Activated T-cell treated with anti-CD3 and anti-CD28 coated beads, Interleukin-2, amount 50 U/mL, for 24 hours (primary cell): ENCODE results near the gene CAMSAP1.
"Not testable (repeated sequence)": the region's sequence is repeated elsewhere in the genome, so short reads cannot be mapped to it uniquely, and the experiment has no call there.

Experiments used
- DNase-seq: peaks from one replicate; pipeline ENCODE4 v3.0.0-alpha.2; 2020
- H3K27ac Mint-ChIP-seq: 2 replicates; pipeline ENCODE4 v1.8.0; 2020; ENCODE audit warnings: mild to moderate bottlenecking, mixed read lengths
- H3K27me3 Mint-ChIP-seq: 2 replicates; pipeline ENCODE4 v1.8.0; 2020; ENCODE audit warnings: mixed read lengths
- H3K36me3 Mint-ChIP-seq: 2 replicates; pipeline ENCODE4 v1.8.0; 2020; ENCODE audit warnings: low read depth, mixed read lengths
- H3K4me1 Mint-ChIP-seq: 2 replicates; pipeline ENCODE4 v1.8.0; 2020; ENCODE audit warnings: low read depth, mixed read lengths
- H3K4me3 Mint-ChIP-seq: 2 replicates; pipeline ENCODE4 v1.8.0; 2020; ENCODE audit warnings: mild to moderate bottlenecking, moderate library complexity, mixed read lengths
- H3K9me3 Mint-ChIP-seq: 2 replicates; pipeline ENCODE4 v1.8.0; 2020; ENCODE audit warnings: mixed read lengths

CAMSAP1 gene

DNA sequence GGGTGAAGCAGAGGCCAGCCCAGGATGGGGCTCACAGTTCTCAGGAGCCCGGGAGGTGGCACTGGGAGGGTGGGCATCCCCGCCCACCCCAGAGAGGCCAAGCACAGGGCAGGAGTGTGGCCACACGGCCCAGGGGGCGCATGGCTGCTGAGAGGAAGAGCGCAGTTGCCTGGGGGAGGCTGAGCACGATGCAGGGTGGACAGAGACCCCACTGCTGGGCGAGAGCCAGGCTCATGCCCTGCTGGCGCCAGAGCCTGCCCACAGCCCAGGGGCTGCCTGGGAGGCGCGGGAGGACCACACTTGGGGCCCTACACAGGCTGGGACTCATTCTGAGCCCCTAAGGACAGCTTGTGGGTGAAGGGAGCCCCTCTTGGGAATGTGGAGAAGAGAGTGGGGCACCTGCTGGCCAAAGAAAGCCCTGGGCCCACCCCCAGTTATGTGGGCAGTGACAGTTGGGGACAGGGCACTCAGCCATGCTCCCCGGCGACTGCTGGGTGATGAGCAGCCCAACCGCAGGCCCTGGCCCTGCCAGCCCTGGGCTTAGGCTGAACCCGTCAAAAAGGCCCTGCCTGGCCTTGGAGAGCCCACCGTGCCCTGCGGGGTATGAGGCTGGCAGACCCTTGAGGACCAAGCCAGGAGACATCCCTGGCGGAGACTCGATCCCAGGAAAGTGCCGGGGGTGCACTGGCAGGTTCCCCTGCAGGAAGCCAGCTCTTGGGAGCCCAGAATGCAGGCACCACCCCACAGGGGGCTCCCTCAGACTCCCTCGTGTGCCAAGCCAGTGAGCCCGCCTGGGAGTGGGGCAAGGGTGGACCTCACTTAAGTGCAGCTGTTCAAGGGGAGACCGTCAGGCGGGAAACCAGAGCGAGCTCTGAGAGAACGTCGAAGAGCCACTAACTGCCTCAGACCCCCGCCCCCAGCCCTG, 21.6 kb upstream of the CAMSAP1 start:
- DNase-seq, result no peak
- no peaks in the 10 kb centered on the region for H3K27me3 Mint-ChIP-seq
- peaks cover 64% of the 10 kb centered on the region for H3K36me3 Mint-ChIP-seq
- peaks cover 5% of the 10 kb centered on the region for H3K9me3 Mint-ChIP-seq
- no peak overlapping the region for H3K4me3 Mint-ChIP-seq
- H3K4me1 Mint-ChIP-seq, result peaks cover 42% of the 10 kb centered on the region
- no peak overlapping the region for H3K27ac Mint-ChIP-seq

DNA sequence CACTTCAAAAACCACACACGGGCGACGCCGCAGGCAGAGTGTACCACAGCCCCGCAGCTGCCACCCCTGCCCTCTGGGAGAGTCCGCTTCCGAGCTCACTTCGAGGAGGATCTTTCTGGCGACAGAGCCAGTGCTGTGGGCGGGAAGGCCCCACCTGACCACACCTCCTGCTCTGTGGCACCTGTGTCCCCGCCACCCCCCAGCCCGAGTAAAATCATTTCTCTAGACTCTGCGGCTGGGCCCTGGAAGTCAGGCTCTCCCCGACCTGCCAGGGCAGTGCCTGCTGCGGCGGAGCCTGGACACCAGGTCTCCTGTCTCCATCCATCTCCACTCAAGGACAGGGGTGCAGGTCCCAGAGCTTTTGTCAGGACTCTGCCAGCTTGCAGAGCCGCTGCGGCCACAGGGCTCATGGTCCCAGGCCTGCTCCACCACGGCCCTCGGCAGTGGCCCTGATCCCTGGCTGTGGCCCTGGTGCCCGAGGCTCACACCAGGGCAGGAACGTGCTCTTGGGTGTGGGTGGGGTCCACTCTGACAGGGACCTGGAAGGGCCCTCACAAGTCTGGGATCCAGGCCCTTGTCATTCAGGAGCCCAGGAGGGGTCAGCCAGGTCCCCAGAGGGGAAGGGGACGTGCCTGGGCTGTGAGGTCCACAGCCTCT, 20.9 kb upstream of the CAMSAP1 start:
- peaks cover 42% of the 10 kb centered on the region for H3K4me1 Mint-ChIP-seq
- no peak overlapping the region for H3K4me3 Mint-ChIP-seq
- no peaks in the 10 kb centered on the region for H3K27me3 Mint-ChIP-seq
- DNase-seq, result no peak
- H3K36me3 Mint-ChIP-seq, result peaks cover 60% of the 10 kb centered on the region
- peaks cover 5% of the 10 kb centered on the region for H3K9me3 Mint-ChIP-seq
- no peak overlapping the region for H3K27ac Mint-ChIP-seq

DNA sequence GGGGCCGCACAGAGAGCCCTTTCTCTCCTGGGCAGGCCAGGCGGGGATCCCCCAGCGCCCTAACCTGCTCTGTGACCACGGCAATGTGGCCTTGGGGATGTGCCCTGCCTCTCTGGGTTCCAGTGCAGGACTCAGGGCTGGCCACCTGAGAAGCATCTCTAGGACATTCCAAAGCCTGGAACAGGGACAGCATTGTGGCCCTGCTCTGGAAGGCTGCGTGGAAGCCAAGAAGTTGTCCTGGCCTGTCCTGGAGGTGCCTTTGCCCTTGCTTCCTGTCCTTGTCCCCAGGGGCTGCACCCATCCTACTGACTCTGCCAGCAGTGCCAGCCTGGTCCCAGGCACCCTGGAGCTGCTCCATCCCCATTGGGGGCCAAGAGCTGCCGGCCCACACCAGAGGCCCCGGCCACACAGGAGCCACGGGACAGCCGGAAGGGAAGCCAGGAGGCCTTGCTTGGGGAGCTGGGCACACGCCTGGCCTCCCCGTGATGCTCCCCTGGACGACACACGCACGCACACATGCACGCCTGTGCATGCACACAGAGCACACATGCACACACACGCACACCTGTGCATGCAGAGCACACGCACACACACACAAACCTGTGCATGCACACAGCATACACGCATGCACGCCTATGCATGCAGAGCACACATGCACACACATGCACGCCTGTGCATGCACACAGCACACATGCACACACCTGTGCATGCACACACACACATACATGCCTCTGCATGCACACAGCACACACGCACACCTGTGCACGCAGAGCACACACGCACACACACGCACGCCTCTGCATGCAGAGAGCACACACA, 20.1 kb upstream of the CAMSAP1 start:
- no peak for DNase-seq
- Mint-ChIP-seq H3K27me3 (no peaks in the 10 kb centered on the region), H3K9me3 (peaks cover 5% of the 10 kb centered on the region), H3K4me1 (peaks cover 42% of the 10 kb centered on the region), H3K36me3 (peaks cover 52% of the 10 kb centered on the region), H3K27ac (no peak overlapping the region), H3K4me3 (no peak overlapping the region)

DNA sequence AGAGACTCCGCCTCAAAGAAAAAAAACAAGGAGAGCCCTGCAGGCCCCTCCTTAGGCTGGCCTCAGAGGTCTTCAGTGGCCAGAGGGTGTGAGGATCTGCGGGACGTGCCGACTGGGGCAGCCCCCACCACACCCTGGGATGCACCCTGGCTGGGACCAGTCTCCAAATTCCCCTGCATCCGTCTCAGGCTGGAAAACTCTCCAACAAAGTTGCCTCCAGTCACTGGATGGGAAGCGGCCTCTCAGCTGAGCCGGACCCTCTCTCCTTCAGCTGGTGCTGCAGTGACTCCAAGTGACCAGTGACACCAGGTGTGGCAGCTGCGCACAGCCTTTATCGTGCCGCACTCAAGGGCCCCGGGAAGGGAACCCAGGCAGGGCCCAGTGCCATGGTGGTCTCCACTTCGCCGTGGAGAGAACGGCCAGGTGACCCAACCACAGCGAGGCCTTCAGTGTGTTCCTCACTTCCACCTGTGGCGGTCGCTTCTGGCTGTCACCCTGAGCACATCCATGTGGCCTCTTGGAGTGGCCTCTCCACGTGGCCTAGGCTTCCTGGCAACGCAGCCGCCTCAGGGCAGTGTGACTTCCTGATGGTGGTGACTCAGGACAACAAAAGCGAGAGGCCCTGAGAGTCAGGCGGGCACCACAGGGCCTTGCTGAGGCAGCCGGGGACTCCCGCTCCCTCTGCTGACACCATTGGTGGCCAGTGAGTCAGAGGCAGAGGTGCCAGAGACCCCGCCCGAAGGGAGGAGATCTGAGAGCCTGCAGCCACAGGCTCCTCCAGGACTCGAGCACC, 19.3 kb upstream of the CAMSAP1 start:
- H3K27ac Mint-ChIP-seq, result peak overlapping the region; percentile 93
- H3K27me3 Mint-ChIP-seq, result no peaks in the 10 kb centered on the region
- H3K9me3 Mint-ChIP-seq, result peaks cover 5% of the 10 kb centered on the region
- H3K36me3 Mint-ChIP-seq, result peaks cover 46% of the 10 kb centered on the region
- peak; percentile 81 for DNase-seq
- peaks cover 42% of the 10 kb centered on the region for H3K4me1 Mint-ChIP-seq
- H3K4me3 Mint-ChIP-seq, result no peak overlapping the region

DNA sequence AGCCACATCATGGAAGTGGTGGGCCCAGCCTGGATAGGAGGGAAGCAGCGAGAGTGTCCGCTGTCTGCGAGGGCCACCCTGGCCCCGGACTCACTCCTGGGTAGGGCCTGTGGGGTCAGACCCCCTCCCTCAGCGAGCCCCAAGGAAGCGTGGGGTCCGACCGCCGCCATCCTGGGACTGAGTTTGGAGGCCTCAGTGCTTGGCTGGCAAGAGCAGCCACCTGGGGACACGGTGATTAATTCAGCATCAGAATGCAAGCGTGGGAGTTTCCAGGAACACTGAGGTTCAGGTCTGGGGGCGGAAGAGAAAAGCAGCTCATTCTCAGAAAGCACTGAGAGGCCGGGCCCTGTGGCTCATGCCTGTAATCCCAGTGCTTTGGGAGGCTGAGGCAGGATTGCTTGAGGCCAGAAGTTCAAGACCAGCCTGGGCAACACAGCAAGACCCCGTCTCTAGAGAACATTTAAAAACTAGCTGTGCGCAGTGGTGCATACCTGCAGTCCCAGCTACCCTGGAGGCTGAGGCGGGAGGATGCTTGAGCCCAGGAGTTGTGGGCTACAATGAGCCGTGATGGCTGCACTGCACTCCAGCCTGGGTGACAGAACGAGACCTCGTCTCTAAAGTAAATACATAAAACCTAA, 18.3 kb upstream of the CAMSAP1 start:
- Mint-ChIP-seq H3K4me1 (peaks cover 42% of the 10 kb centered on the region), H3K27ac (peak overlapping the region; percentile 93), H3K4me3 (peak overlapping the region; percentile 47), H3K27me3 (no peaks in the 10 kb centered on the region), H3K9me3 (peaks cover 5% of the 10 kb centered on the region), H3K36me3 (peaks cover 36% of the 10 kb centered on the region)
- peak; percentile 77 for DNase-seq

DNA sequence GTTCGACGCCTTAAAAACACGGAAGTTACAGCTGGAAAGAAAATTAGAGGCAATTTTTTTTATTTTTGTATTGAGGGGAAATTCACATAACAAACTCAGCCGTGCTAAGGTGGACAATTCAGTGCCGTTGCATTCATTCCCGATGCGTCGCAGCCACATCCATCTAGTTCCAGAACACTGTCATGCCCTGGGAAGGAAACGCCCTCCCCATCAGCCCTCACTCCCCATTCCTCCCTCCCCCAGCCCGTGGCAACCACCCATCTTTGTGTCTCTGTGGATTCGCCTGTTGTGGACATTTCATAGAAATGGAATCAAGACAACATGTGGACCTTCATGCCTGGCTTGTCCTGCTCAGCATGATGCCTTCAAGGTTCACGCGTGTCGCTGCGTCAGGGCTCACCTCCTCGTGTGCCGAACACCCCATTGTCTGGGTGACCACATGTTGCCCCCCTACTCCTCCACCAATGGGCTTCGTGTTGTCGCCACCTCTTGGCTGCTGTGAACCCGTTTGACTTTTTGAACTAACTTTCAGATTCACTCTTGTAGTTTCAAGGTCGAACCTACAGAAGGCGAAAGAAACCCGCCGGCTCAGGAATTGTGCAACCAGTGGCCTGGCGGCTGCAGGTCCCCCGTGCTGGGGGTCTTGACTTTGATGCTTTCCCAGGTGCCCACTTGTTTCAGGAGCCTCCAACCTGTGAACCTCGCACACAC, 17.4 kb upstream of the CAMSAP1 start:
- H3K27ac Mint-ChIP-seq, result peak overlapping the region; percentile 93

DNA sequence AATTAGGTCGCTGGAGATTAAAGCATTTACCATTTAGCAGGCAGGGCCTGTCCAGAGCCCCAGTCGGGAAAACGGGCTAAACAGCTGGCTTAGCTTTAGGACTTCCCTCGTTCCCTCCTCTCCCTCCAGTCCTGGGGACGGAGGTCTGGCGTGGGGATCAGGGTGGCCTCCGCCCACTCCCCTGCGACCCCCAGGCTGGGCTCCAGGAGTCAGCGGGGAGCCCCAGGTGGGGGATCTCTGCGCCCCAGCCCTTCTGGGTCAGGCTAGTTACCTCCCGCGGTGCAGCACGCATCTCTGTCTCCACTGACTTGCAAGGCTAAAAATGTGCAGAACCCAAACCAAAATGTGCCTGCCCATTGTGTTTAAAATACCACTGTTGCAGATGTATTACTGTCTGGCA, 16.2 kb upstream of the CAMSAP1 start:
- no peak overlapping the region for H3K27ac Mint-ChIP-seq
- no peak overlapping the region for H3K4me3 Mint-ChIP-seq
- H3K36me3 Mint-ChIP-seq, result peaks cover 39% of the 10 kb centered on the region
- peaks cover 42% of the 10 kb centered on the region for H3K4me1 Mint-ChIP-seq
- DNase-seq, result no peak
- peaks cover 12% of the 10 kb centered on the region for H3K9me3 Mint-ChIP-seq
- H3K27me3 Mint-ChIP-seq, result no peaks in the 10 kb centered on the region

More for the DNA sequence above, 17.4 kb upstream of the CAMSAP1 start:
- Mint-ChIP-seq H3K36me3 (peaks cover 31% of the 10 kb centered on the region), H3K4me3 (peak overlapping the region; percentile 47), H3K9me3 (peaks cover 5% of the 10 kb centered on the region), H3K4me1 (peaks cover 42% of the 10 kb centered on the region), H3K27me3 (no peaks in the 10 kb centered on the region)
- peak; percentile 59 for DNase-seq

DNA sequence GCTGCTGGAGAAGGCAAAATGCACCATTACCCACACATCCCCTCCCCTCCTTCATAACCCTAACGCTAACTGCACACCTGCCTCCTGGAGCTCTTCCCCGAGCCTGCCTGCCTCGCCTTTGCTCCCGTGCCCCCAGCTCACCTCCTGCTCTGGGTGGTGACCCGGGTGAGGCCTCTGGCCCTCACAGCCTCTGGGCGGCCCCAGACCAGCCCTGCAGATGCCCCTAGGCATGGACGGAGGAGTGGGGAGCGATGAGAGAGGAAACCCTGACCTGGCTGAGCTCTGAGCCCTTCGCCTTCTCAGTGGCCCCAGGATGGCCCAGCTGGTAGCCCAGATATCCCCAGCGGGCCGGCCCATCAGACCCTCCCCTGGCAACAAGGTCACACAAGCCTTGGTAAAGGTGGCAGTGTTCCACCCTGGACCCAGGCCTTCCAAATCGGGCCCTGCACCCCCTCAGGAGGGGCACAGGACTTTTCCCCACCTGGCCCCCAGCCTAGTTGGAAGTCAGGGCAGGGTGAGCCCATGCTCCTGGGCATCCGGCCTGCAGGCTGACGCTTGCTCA, 14.5 kb upstream of the CAMSAP1 start:
- no peak overlapping the region for H3K27ac Mint-ChIP-seq
- peaks cover 28% of the 10 kb centered on the region for H3K4me1 Mint-ChIP-seq
- H3K4me3 Mint-ChIP-seq, result no peak overlapping the region
- H3K9me3 Mint-ChIP-seq, result peaks cover 24% of the 10 kb centered on the region
- H3K36me3 Mint-ChIP-seq, result peaks cover 54% of the 10 kb centered on the region
- H3K27me3 Mint-ChIP-seq, result no peaks in the 10 kb centered on the region
- DNase-seq, result no peak

DNA sequence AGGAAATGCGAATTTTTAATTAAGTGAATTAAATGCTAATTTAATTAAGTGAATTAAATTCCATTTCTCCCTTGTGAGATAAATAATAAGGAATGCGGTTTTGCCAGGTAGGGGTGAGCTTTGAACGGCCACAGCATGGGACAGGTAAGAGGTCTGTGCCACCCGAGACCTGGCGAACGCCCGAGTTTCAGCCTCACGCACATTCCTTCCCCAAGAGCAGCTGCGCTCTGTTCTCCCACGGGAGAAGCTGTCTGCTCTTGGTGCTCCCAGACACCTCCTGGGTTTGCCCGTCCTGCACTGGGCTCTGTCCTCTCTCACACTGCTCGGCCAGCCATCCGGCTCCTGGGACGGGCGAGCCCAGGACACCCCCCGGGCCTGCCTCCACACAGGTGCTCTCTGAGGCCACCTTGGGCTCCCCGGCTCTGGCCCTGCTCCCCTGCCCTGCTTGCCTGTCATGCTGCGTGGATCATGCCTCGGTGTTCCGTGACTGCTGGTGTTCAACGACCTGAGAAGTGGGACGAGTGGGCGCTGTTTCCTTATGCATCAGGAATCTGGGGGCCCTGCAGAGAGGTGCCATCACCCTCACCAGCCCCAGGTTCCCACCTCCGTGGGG, 13.7 kb upstream of the CAMSAP1 start:
- Mint-ChIP-seq H3K27me3 (no peaks in the 10 kb centered on the region), H3K27ac (no peak overlapping the region), H3K4me1 (peaks cover 20% of the 10 kb centered on the region), H3K36me3 (peaks cover 54% of the 10 kb centered on the region), H3K9me3 (peaks cover 29% of the 10 kb centered on the region), H3K4me3 (no peak overlapping the region)
- DNase-seq, result no peak

DNA sequence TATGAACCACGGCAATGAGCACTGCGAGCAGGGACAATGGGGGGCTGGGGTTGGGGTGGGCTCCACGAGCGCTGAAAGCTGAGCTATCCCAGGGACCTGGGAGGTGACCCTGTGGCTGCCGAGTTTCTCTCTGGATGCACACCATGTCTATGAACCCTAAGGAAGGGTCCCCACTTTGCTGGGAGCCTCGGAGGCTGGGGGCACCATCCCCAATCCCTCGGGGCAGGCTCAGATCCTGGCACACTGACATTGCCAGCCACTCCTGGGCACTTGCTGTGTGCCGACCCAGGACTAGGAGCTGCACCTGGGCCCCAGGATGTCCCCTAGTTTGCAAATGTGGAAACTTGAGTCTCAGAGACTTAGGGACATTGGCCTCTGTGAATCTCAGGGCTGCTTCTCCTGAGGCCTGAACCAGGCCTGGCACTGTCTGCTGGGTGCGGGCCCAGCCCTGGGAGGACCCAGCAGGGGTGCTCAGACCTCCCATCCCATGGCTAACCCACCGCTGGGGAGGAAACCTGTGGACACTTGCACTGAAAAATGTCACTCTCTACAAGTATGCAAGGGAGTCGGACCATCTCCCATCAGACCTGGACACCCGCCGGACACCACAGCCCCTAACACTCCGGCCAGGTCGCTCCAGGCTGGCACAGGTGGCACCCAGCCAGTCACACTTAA, 13.0 kb upstream of the CAMSAP1 start:
- Mint-ChIP-seq H3K9me3 (peaks cover 33% of the 10 kb centered on the region), H3K4me1 (peaks cover 14% of the 10 kb centered on the region), H3K27ac (no peak overlapping the region), H3K36me3 (peaks cover 55% of the 10 kb centered on the region), H3K27me3 (no peaks in the 10 kb centered on the region), H3K4me3 (no peak overlapping the region)
- DNase-seq, result no peak

DNA sequence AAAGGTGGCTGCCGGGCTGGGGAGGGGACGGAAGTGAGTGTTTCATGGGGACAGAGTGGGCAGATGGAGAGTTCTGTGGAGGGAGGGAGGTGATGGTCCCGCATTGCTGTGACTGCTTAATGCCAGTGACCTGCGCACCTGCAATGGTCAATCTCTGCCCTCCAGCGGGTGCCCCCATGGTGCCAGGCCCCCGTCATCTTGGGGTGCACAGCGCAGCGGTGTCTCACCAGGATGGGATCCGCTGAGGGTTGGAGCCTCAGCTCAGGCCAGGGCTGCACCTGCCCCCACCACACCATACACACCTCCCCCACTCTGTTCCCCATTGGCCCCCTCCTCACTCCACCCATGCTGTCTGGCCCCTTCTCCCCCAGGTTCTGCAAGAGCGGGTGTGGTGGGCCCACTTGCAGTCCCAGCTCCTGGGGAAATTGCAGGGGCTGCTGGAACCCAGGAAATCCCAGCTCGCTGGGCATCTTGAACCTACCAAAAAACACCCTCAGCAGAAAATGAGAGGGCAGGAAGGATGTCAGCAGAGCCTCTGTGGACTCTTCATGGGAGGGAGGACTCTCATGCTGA, 12.1 kb upstream of the CAMSAP1 start:
- Mint-ChIP-seq H3K36me3 (peaks cover 55% of the 10 kb centered on the region), H3K4me1 (peaks cover 6% of the 10 kb centered on the region), H3K27ac (no peak overlapping the region), H3K9me3 (peaks cover 42% of the 10 kb centered on the region), H3K4me3 (no peak overlapping the region), H3K27me3 (no peaks in the 10 kb centered on the region)
- no peak for DNase-seq

DNA sequence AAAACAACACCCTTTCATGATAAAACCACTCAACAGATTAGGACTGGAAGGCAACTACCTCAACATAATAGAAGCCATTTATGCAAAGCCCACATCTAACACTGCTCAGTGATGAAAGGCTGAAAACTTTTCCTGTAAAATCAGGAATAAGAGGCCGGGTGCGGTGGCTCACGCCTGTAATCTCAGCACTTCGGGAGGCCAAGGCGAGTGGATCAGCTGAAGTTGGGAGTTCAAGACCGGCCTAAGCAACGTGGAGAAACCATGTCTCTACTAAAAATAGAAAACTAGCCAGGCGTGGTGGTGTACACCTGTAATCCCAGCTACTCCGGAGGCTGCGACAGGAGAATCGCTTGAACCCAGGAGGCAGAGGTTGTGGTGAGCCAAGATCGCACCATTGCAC, 8.9 kb upstream of the CAMSAP1 start:
- Mint-ChIP-seq H3K9me3 (peaks cover 47% of the 10 kb centered on the region), H3K36me3 (peaks cover 79% of the 10 kb centered on the region)
- H3K4me1 Mint-ChIP-seq, DNase-seq, H3K27ac Mint-ChIP-seq, H3K27me3 Mint-ChIP-seq, H3K4me3 Mint-ChIP-seq: not testable (repeated sequence)
